K562 (cell line): ENCODE measurements around the gene FCHO2. TPM values are rescaled to one million over a fixed set of nuclear protein-coding genes. Genes with fewer than 3 reads are reported as not detected.

Experiments
- ATAC-seq: fragments of 200-7000 bp; cut with Tn5 transposase; 3 replicates; pipeline ENCODE4 v1.9.1; 2020; ENCODE audit warnings: moderate library complexity
- BruUV-seq: library from RNA; stranded (reverse); fragments of 400-500 nt; replicated peaks from 2 replicates; lab custom pipeline; 2021; lab: Mats Ljungman, UMichigan
- CTCF ChIA-PET: fragments of 300-600 bp; formaldehyde crosslinking; extraction: SDS; loops from one replicate; lab custom pipeline; 2021; ENCODE audit warnings: low intra/inter-chr PET ratio; lab: Yijun Ruan, JAX
- POLR2A ChIA-PET: fragments of 300-600, 350-650 bp; sonication (Branson Sonifier 250); formaldehyde crosslinking; extraction: SDS; loops from one replicate; lab custom pipeline; 2021; ENCODE audit warnings: antibody characterized with exemption, inconsistent platforms; lab: Yijun Ruan, JAX
- DNase-seq, 4 experiments: peaks; one replicate each; pipeline versions ENCODE4 v3.0.0 to v3.0.0-alpha.2; 2011 to 2018; ENCODE audit warnings: low spot score in 3 of 4, mixed read lengths in 3 of 4; ENCODE audit errors: extremely low read depth in 1 of 4
- FAIRE-seq: peaks from 2 replicates; lab custom pipeline; 2011; peaks lifted over from hg19 to GRCh38; lab: Jason Lieb, UNC
- H2AFZ ChIP-seq: 2 replicates; pipeline ENCODE4 v1.6.0; 2011; ENCODE audit warnings: low read depth, low read length, control low read depth, inconsistent platforms
- H3K27ac ChIP-seq: fragments of 200-600 bp; 3 replicates; pipeline ENCODE4 v1.8.0; 2011; ENCODE audit warnings: low read depth, mild to moderate bottlenecking, control low read depth, inconsistent platforms, low read length, moderate library complexity, mixed read lengths; ENCODE audit errors: extremely low read depth
- H3K27me3 ChIP-seq, 2 experiments: fragments of 300-600 bp in 1 of 2; 2 replicates in 1 of 2; 3 replicates in 1 of 2; pipeline versions ENCODE4 v1.6.0 to v1.8.0; 2011; ENCODE audit warnings: inconsistent platforms in 2 of 2, low read length in 2 of 2, mild to moderate bottlenecking in 1 of 2, mixed read lengths in 1 of 2, moderate library complexity in 1 of 2; ENCODE audit not compliant: control insufficient read depth in 2 of 2, insufficient read depth in 2 of 2
- H3K36me3 ChIP-seq: fragments of 300-600 bp; 3 replicates; pipeline ENCODE4 v1.8.0; 2011; ENCODE audit warnings: mild to moderate bottlenecking, low read length, inconsistent platforms; ENCODE audit not compliant: control insufficient read depth, insufficient read depth
- H3K4me1 ChIP-seq, 2 experiments: fragments of 200-600 bp in 1 of 2; replicated peaks in 1 of 2; 2 replicates in 1 of 2; 3 replicates in 1 of 2; pipeline versions ENCODE4 v1.5.1 to v1.8.0; 2011; ENCODE audit warnings: inconsistent platforms in 2 of 2, low read length in 2 of 2, mild to moderate bottlenecking in 1 of 2, mixed read lengths in 1 of 2, moderate library complexity in 1 of 2; ENCODE audit not compliant: control insufficient read depth in 2 of 2, insufficient read depth in 2 of 2
- H3K4me2 ChIP-seq: 2 replicates; pipeline ENCODE4 v1.6.1; 2011; ENCODE audit warnings: low read length, control low read depth, inconsistent platforms, mixed read lengths; ENCODE audit not compliant: insufficient read depth
- H3K4me3 ChIP-seq: fragments of 200-600 bp; sonication (generic), shearing (Covaris generic); 2 replicates; pipeline ENCODE4 v1.5.1; 2016; ENCODE audit warnings: control low read depth, inconsistent platforms
- H3K79me2 ChIP-seq: fragments of 200-600 bp; 3 replicates; pipeline ENCODE4 v1.8.0; 2011; ENCODE audit warnings: low read length, inconsistent platforms; ENCODE audit not compliant: control insufficient read depth, insufficient read depth
- H3K9ac ChIP-seq, 2 experiments: 2 replicates each; pipeline versions ENCODE4 v1.6.0 to v1.6.1; 2011; ENCODE audit warnings: low read depth in 2 of 2, low read length in 2 of 2, control low read depth in 1 of 2, inconsistent platforms in 1 of 2, mild to moderate bottlenecking in 1 of 2, mixed read lengths in 1 of 2; ENCODE audit not compliant: insufficient read depth in 1 of 2
- H3K9me1 ChIP-seq: one replicate; pipeline ENCODE4 v1.6.0; 2011; ENCODE audit warnings: inconsistent platforms, mild to moderate bottlenecking, low read length, moderate library complexity; ENCODE audit not compliant: control insufficient read depth, insufficient read depth
- H3K9me3 ChIP-seq: replicated peaks from 2 replicates; pipeline ENCODE4 v1.5.1; 2011; ENCODE audit warnings: low read depth, low read length, inconsistent platforms; ENCODE audit not compliant: control insufficient read depth, insufficient read depth
- H4K20me1 ChIP-seq: replicated peaks from 2 replicates; pipeline ENCODE4 v1.6.1; 2011; ENCODE audit warnings: low read length, inconsistent platforms, mixed read lengths; ENCODE audit not compliant: control insufficient read depth, insufficient read depth
- C11orf30 ChIP-seq: fragments of 450-650 bp; IDR thresholded peaks from 2 replicates; pipeline ENCODE4 v1.6.1; 2016; ENCODE audit warnings: low read depth, mild to moderate bottlenecking
- CBX1 ChIP-seq: sonication (generic); IDR thresholded peaks from 2 replicates; pipeline ENCODE4 v1.6.1; 2016; ENCODE audit warnings: antibody characterized with exemption, low read depth, mild to moderate bottlenecking
- CHD1 ChIP-seq: fragments of 200-600 bp; sonication (generic); IDR thresholded peaks from one replicate; pipeline ENCODE4 v1.6.1; 2012; ENCODE audit warnings: mild to moderate bottlenecking, moderate library complexity, low read length, inconsistent platforms
- GATAD2B ChIP-seq: fragments of 450-650 bp; IDR thresholded peaks from 2 replicates; pipeline ENCODE4 v1.6.1; 2017; ENCODE audit warnings: mild to moderate bottlenecking, borderline replicate concordance
- HDAC8 ChIP-seq: fragments of 450-650 bp; IDR thresholded peaks from 2 replicates; pipeline ENCODE4 v1.6.1; 2016; ENCODE audit warnings: mild to moderate bottlenecking, missing genetic modification characterization, moderate library complexity, missing compliant biosample characterization
- TCF15 ChIP-seq: fragments of 250-450 bp; sonication (Bioruptor Pico); IDR thresholded peaks from 2 replicates; pipeline ENCODE4 v1.8.0; 2022; ENCODE audit warnings: moderate library complexity, mild to moderate bottlenecking, inconsistent platforms
- ZNF146 ChIP-seq: IDR thresholded peaks from one replicate; pipeline ENCODE4 v1.6.1; 2018; ENCODE audit warnings: missing compliant biosample characterization; ENCODE audit not compliant: unreplicated experiment
- ZNF511 ChIP-seq: sonication (generic); formaldehyde crosslinking; IDR thresholded peaks from 2 replicates; pipeline ENCODE4 v1.8.0; 2022; ENCODE audit warnings: mild to moderate bottlenecking, missing genetic modification reagents
- ZNF589 ChIP-seq: fragments of 200-800 bp; sonication (Bioruptor generic); IDR thresholded peaks from 2 replicates; pipeline ENCODE4 v1.6.1; 2016; ENCODE audit warnings: low read depth, missing genetic modification characterization, missing compliant biosample characterization
- ZNF592 ChIP-seq: fragments of 450-650 bp; IDR thresholded peaks from 2 replicates; pipeline ENCODE4 v1.6.1; 2017; ENCODE audit warnings: antibody characterized with exemption, mild to moderate bottlenecking
- ZSCAN29 ChIP-seq: fragments of 450-650 bp; IDR thresholded peaks from 2 replicates; pipeline ENCODE4 v1.6.1; 2017
- whole genome bisulfite sequencing: fragments of 100-300 bp; shearing (Covaris generic); methylation state at CpG from one replicate; pipeline ENCODE4 v1.1.6; 2016; ENCODE audit warnings: low coverage, mixed read lengths; ENCODE audit not compliant: insufficient coverage; ENCODE audit errors: missing lambda C conversion rate; 5-methylcytosine and 5-hydroxymethylcytosine counted together
- in situ Hi-C: fragments of 300-500 bp; cut with MboI; formaldehyde crosslinking; loops from 4 replicates; pipeline ENCODE4 v1.15.0; 2018; ENCODE audit warnings: inconsistent platforms, mixed read lengths
- intact Hi-C: fragments of 100-400 bp; cut with micrococcal nuclease; formaldehyde crosslinking; loops from 2 replicates; pipeline ENCODE4 v1.14.2; 2022
- polyA plus RNA-seq, 8 experiments: library from polyadenylated mRNA; depleted of rRNA in 4 of 8; stranded (reverse) in 5 of 8; unstranded in 3 of 8; fragments of >200 nt; fragmentation: Nextera tagmentation in 2 of 8; fragmentation: Illumina TruSeq in 1 of 8; extraction: Ambion mirVana in 2 of 8; extraction: Trizol in 1 of 8; gene quantifications; 2 replicates each; pipeline versions ENCODE4 v1.2.1 to v1.2.3, GENCODE V29; 2011 to 2014; ENCODE audit warnings: inconsistent platforms in 1 of 8, missing spikeins in 1 of 8
- total RNA-seq, 7 experiments: library from RNA; depleted of rRNA in 6 of 7; stranded (reverse); fragments of >200 nt in 6 of 7; fragmentation: Illumina TruSeq in 2 of 7; extraction: Trizol in 2 of 7; gene quantifications; 2 replicates each; pipeline versions ENCODE4 v1.2.1 to v1.2.3, GENCODE V29; 2011 to 2021; ENCODE audit warnings: low replicate concordance in 1 of 7
- TF ChIP-seq, protein P1 (sequence below): sonication (generic); formaldehyde crosslinking; IDR thresholded peaks from 2 replicates; pipeline ENCODE4 v1.8.1; 2023; ENCODE audit warnings: mild to moderate bottlenecking, missing genetic modification reagents
- TF ChIP-seq, protein P2 (sequence below): fragments of 200-800 bp; sonication (Bioruptor generic); IDR thresholded peaks from 2 replicates; pipeline ENCODE4 v1.6.1; 2017; ENCODE audit warnings: missing genetic modification characterization, missing compliant biosample characterization

The FCHO2 gene
- total and polyA plus RNA-seq, 9 of the 15 experiments (the other 6 are each of a cell fraction or from before 2014, with no cell fraction given) = 4.4 to 13.4 (median 8.3) TPM

- Histone ChIP-seq H3K36me3 (no peaks in the 10 kb centered on the region), H4K20me1 (no peaks in the 10 kb centered on the region), H3K4me1 (no peaks in the 10 kb centered on the region), H3K9ac (no peak overlapping the region), H3K27me3 (peaks cover 8 to 23% of the 10 kb centered on the region in 2 experiments; a peak in 3 of 5 replicates), H3K27ac (no peak overlapping the region), H2AFZ (no peak overlapping the region), H3K79me2 (no peaks in the 10 kb centered on the region), H3K4me2 (no peak overlapping the region), H3K4me3 (no peak overlapping the region), H3K9me3 (no peaks in the 10 kb centered on the region), H3K9me1 (no peaks in the 10 kb centered on the region)
- intact Hi-C loops (no loop called here), in situ Hi-C loops (no loop called here)
- no peak for FAIRE-seq
- ATAC-seq = no peak
- ChIA-PET CTCF (no interaction called here), POLR2A (interaction anchor here (0.6 to 2.5 kb wide), 4 partner anchors 16 to 158 kb away, joined by 3 to 7 read pairs (median 5); partner anchors contain the start of gene FCHO2)
- 0% methylated on average over 3 of the region's 3 CpGs for WGBS
- no TSS peak for BruUV-seq
- DNase-seq = no peak
- no peak for TF ChIP-seq GATAD2B
- no peak for TF ChIP-seq ZNF511 (CRISPR knock-in tag)
- TF ChIP-seq CBX1 = no peak
- TF ChIP-seq, protein P1, sequence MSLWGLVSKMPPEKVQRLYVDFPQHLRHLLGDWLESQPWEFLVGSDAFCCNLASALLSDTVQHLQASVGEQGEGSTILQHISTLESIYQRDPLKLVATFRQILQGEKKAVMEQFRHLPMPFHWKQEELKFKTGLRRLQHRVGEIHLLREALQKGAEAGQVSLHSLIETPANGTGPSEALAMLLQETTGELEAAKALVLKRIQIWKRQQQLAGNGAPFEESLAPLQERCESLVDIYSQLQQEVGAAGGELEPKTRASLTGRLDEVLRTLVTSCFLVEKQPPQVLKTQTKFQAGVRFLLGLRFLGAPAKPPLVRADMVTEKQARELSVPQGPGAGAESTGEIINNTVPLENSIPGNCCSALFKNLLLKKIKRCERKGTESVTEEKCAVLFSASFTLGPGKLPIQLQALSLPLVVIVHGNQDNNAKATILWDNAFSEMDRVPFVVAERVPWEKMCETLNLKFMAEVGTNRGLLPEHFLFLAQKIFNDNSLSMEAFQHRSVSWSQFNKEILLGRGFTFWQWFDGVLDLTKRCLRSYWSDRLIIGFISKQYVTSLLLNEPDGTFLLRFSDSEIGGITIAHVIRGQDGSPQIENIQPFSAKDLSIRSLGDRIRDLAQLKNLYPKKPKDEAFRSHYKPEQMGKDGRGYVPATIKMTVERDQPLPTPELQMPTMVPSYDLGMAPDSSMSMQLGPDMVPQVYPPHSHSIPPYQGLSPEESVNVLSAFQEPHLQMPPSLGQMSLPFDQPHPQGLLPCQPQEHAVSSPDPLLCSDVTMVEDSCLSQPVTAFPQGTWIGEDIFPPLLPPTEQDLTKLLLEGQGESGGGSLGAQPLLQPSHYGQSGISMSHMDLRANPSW (CRISPR knock-in tag) = no peak
- no peak for TF ChIP-seq ZNF592
- TF ChIP-seq CHD1 = no peak
- TF ChIP-seq HDAC8 (tag) = no peak
- no peak for TF ChIP-seq C11orf30
- no peak for TF ChIP-seq ZSCAN29
- no peak for TF ChIP-seq TCF15 (CRISPR knock-in tag)
- TF ChIP-seq ZNF146 = no peak
- TF ChIP-seq, protein P2, sequence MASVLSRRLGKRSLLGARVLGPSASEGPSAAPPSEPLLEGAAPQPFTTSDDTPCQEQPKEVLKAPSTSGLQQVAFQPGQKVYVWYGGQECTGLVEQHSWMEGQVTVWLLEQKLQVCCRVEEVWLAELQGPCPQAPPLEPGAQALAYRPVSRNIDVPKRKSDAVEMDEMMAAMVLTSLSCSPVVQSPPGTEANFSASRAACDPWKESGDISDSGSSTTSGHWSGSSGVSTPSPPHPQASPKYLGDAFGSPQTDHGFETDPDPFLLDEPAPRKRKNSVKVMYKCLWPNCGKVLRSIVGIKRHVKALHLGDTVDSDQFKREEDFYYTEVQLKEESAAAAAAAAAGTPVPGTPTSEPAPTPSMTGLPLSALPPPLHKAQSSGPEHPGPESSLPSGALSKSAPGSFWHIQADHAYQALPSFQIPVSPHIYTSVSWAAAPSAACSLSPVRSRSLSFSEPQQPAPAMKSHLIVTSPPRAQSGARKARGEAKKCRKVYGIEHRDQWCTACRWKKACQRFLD (CRISPR knock-in tag) = no peak
- no peak for TF ChIP-seq ZNF589 (CRISPR knock-in tag)
Observed at GRCh38 chr5:73114044-73114688, 158.3 kb downstream of the FCHO2 start.
